ENCODE measurements around the gene BICD2.
A peak's percentile ranks its signal among the peaks of the same experiment; 100 is the strongest.
"Not testable (repeated sequence)": the region's sequence is repeated elsewhere in the genome, so short reads cannot be mapped to it uniquely, and the experiment has no call there.

Gene BICD2

GRCh38 chr9:92764381-92764987 lies at the start of gene BICD2:
Gene BICD2, minus strand, starts transcription at chr9:92764833. Its CDS starts 89 bp downstream, at chr9:92764744.
- DNase-seq (no peak), ATAC-seq (replicated peaks) (no peak)
- peaks cover 0 to 4% of the 10 kb centered on the region in 2 donors for H3K36me3 Mint-ChIP-seq
- H3K27me3 Mint-ChIP-seq, result no peaks in the 10 kb centered on the region
- H3K9me3 Mint-ChIP-seq, result no peaks in the 10 kb centered on the region
- H3K4me1 Mint-ChIP-seq, result peaks cover 47 to 59% of the 10 kb centered on the region in 2 donors
- peak within 1 kb of the TSS; percentile 98 to 99 for H3K4me3 Mint-ChIP-seq
- peak within 1 kb of the TSS; percentile 97 for H3K27ac Mint-ChIP-seq

DNA sequence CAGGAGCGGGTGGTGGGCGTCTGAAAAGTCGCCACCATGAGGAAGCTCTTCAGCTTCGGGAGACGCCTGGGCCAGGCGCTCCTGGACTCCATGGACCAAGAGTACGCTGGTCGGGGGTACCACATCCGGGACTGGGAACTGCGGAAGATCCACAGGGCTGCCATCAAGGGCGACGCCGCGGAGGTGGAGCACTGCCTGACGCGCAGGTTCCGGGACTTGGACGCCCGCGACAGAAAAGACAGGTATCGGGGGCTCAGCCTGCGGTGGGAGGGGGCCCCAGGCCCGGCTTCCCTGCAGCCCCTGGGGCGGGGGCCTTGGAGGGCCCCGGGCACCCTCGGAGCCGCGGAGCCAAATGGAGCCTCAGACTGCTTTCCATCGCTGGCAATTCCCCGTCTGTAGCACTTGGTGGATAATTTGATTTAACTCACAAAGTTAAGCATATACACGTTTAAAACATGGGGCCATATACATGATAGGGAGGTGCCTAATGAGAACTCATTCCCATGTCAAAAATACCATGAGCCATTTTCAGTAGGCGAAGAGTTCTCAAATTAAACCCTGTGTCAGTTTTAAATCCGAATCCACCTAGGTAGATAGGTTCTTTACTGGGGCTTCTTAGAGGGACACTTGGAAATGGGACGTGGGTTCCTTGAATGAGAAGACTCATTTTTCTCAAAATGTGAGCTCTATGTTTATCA lies 45.1 kb upstream of the BICD2 start:
- DNase-seq, result not testable (repeated sequence)

DNA sequence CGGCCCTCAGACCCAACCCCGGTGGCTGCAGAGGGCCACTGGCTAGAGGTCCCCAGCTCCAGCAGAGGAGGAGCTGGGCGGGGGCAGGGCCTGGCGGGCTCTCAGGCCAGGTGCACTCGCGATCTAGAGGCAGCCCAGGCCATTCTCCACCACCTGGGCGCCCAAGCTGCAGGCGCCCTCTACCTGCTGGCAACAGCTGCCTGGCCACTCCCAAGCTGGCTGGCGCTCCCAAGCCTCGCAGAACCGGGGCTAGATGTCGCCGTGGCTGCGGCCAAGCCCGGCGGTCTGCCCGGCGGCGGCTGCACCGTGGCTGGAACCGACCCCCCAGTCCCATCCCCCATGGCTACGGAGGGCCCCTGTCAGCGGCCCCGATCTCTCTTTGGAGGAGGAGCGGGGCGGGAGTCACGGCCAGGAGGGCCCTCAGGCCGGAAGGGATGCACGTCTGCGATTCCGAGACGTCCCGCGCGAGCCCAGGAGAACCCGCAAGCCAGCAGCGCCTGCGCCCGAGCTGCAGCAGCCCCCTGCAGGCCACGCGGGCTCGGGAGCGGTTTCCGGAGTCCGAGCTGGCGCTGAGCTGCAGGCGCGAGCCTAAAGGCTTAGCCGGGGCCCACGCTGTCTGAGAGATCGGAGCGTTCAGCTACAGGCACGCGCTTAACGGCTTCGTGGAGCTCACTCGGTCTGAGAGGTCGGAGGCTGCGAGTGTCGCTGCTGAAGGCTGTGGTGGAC lies 44.3 kb upstream of the BICD2 start:
- H3K27ac Mint-ChIP-seq, result peak overlapping the region; percentile 68

More for the DNA sequence above, 45.1 kb upstream of the BICD2 start:
- H3K36me3 Mint-ChIP-seq; ATAC-seq (replicated peaks); H3K9me3 Mint-ChIP-seq: not testable (repeated sequence)
- peak overlapping the region; percentile 89 for H3K4me3 Mint-ChIP-seq
- peaks cover 7 to 19% of the 10 kb centered on the region in 2 donors for H3K4me1 Mint-ChIP-seq
- H3K27ac Mint-ChIP-seq, result peak overlapping the region; percentile 68
- H3K27me3 Mint-ChIP-seq, result peaks cover 35 to 61% of the 10 kb centered on the region in 2 donors

GRCh38 chr9:92807757-92808725 lies 43.4 kb upstream of the BICD2 start:
- DNase-seq (no peak), ATAC-seq (replicated peaks) (peak; percentile 39 to 40)
- Mint-ChIP-seq H3K36me3 (peaks cover 0 to 1% of the 10 kb centered on the region in 2 donors), H3K4me3 (peak overlapping the region; percentile 89), H3K4me1 (peaks cover 7 to 19% of the 10 kb centered on the region in 2 donors), H3K27ac (no peak overlapping the region), H3K9me3 (no peaks in the 10 kb centered on the region), H3K27me3 (peaks cover 21 to 45% of the 10 kb centered on the region in 2 donors)

More for the DNA sequence above, 44.3 kb upstream of the BICD2 start:
- Mint-ChIP-seq H3K27me3 (peaks cover 28 to 53% of the 10 kb centered on the region in 2 donors), H3K36me3 (peaks cover 0 to 1% of the 10 kb centered on the region in 2 donors), H3K4me3 (peak overlapping the region; percentile 89), H3K9me3 (no peaks in the 10 kb centered on the region), H3K4me1 (peaks cover 7 to 19% of the 10 kb centered on the region in 2 donors)
- DNase-seq (peak; percentile 37), ATAC-seq (replicated peaks) (peak; percentile 71 to 75)

DNA sequence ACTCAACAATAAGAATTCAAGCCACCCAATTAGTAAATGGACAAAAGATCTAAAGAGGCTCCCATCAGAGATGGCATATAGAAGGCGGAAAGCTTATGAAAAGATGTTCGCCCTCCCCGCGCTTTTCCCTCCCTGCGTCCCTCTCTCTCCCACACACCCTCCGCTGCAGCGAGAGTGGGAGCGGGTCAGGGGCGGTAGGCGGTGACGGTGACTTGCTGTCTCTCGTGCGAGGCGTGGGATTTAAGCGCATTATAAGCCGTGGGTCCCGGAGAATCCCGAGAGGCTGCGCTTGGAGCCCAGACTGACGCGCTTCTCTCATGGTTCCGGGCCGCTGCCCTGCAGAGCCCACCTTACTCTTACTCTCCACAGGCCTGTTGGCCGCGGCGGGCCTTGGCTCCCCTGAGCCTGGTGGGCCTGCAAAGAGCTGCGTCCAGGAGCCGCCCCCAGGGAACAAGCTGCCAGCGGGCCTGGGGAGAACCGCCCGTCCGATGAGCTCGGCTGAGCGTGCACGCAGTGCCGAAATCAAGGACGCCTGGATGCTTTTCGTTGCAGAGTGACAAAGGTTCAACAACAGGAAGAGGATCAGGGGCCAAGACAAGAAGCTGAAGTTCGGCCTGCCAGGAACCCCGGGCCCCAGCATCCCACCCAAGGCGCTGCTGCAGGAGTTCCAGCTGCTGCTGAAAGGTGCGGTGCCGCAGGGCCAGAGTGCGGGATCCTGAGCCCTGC lies 42.6 kb upstream of the BICD2 start:
- Mint-ChIP-seq H3K4me1 (peaks cover 7 to 19% of the 10 kb centered on the region in 2 donors), H3K27ac (no peak overlapping the region), H3K27me3 (peaks cover 21 to 43% of the 10 kb centered on the region in 2 donors), H3K9me3 (no peaks in the 10 kb centered on the region), H3K4me3 (peak overlapping the region in 1 of 2 donors; percentile 89), H3K36me3 (peaks cover 0 to 1% of the 10 kb centered on the region in 2 donors)
- ATAC-seq (replicated peaks), result no peak
- no peak for DNase-seq

DNA sequence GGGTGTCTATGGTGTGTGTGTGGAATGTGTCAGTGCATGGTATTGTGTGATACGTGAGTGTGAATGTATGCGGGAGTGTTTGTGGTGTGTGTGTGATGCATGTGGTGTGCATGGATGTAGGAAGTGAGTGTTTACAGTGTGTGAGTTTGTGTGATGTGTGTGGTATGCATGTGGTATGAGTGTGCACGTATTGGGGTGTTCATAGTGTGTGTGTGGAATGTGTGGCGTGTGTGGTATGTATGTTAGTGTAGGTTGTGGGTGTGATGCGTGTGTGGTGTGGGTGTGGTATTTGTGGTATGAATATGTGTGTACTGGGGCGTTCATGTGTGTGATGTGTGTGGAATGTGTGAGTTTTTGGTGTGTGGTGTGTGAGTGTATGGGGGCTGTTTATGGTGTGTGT lies 40.1 kb upstream of the BICD2 start:
- H3K9me3 Mint-ChIP-seq, result no peaks in the 10 kb centered on the region
- H3K4me3 Mint-ChIP-seq, result no peak overlapping the region
- H3K36me3 Mint-ChIP-seq, result peaks cover 0 to 1% of the 10 kb centered on the region in 2 donors
- H3K4me1 Mint-ChIP-seq, result peaks cover 7 to 18% of the 10 kb centered on the region in 2 donors
- H3K27ac Mint-ChIP-seq, result no peak overlapping the region
- DNase-seq, result no peak
- no peak for ATAC-seq (replicated peaks)
- peaks cover 14 to 31% of the 10 kb centered on the region in 2 donors for H3K27me3 Mint-ChIP-seq

DNA sequence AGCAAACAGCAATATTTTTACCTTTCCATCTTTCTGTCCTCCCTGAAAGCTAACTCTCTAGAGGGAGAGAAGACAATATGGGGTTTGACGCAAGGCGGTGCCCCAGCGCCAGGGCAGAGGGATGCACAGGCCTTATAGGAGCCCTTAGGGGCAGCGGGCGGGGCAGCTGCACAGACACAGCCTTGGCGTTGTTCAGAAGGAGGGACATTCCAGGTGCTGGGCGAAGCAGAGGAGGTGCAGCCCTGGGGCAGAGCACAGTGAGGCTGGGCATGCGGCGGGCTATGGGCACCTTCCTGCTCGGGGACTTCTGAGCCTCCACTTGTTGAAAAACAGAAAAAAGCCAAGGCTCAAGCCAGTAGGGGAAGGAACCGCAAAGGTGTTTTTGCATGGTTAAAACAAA lies 33.7 kb upstream of the BICD2 start:
- Mint-ChIP-seq H3K4me3 (no peak overlapping the region), H3K9me3 (no peaks in the 10 kb centered on the region), H3K27me3 (peaks cover 32 to 50% of the 10 kb centered on the region in 2 donors), H3K36me3 (no peaks in the 10 kb centered on the region), H3K4me1 (no peaks in the 10 kb centered on the region), H3K27ac (no peak overlapping the region)
- no peak for ATAC-seq (replicated peaks)
- DNase-seq, result no peak

GRCh38 chr9:92796337-92796804 lies 31.7 kb upstream of the BICD2 start:
- ATAC-seq (replicated peaks); H3K4me1 Mint-ChIP-seq; DNase-seq; H3K27ac Mint-ChIP-seq; H3K4me3 Mint-ChIP-seq; H3K36me3 Mint-ChIP-seq; H3K9me3 Mint-ChIP-seq: not testable (repeated sequence)
- H3K27me3 Mint-ChIP-seq, result peaks cover 34 to 58% of the 10 kb centered on the region in 2 donors

DNA sequence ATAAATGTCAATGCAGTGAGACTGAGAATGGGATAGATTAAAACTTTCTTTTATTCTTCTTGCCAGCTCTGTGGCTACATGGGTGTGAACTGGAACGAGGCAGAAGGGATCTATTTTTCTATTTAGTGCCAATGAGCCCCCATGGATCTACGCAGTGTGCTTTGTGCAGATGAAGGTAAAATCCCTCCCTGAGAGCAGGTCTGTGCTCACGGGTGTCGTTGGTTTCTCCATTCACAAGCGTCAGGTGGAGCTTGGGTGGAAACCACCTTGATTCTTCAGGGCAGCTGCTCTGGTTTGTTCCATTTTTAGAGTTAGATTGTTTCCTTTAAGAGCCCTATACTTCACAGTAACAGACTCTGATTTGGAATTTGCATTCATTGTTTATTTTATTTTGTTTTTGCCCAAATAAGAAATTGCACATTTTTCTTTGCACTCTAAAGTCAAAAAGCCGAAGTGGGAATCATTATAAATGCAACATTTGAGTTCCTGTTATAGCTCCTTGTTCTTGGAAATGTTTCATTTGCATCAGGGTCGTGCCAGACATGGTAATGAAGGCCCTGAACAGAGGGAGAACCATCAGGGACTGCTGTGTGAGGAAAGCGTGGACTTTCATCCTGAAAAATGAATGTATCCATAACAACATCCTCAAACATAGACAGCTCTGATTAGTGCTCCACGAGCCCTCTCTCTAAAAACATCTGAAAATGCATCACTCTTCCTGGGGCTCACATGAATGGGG lies 31.1 kb upstream of the BICD2 start:
- Mint-ChIP-seq H3K9me3 (no peaks in the 10 kb centered on the region), H3K4me1 (peaks cover 2 to 6% of the 10 kb centered on the region in 2 donors), H3K27me3 (peaks cover 37 to 64% of the 10 kb centered on the region in 2 donors), H3K4me3 (no peak overlapping the region), H3K27ac (no peak overlapping the region), H3K36me3 (no peaks in the 10 kb centered on the region)
- ATAC-seq (replicated peaks) (no peak), DNase-seq (no peak)

DNA sequence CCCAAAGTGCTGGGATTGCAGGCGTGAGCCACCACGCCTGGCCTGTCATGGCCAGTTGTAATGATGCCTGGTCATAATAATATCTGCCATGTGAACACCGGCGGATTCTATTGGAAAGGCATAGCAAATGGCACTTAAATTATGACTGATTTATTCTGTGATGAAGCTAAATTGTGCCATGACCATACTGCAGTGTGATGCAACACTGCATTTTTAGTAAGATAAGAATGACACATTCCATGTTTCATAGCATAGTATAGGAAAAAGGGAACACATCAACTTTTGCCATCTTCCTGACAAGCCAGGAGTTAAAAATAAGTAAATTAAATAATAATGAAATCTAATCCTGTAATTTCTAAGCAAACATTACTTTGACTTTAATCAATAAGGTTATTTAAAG lies 30.4 kb upstream of the BICD2 start:
- ATAC-seq (replicated peaks), result no peak
- Mint-ChIP-seq H3K27me3 (peaks cover 37 to 65% of the 10 kb centered on the region in 2 donors), H3K36me3 (no peaks in the 10 kb centered on the region), H3K4me3 (no peak overlapping the region), H3K9me3 (no peaks in the 10 kb centered on the region), H3K27ac (no peak overlapping the region), H3K4me1 (peaks cover 7 to 11% of the 10 kb centered on the region in 2 donors)
- no peak for DNase-seq

DNA sequence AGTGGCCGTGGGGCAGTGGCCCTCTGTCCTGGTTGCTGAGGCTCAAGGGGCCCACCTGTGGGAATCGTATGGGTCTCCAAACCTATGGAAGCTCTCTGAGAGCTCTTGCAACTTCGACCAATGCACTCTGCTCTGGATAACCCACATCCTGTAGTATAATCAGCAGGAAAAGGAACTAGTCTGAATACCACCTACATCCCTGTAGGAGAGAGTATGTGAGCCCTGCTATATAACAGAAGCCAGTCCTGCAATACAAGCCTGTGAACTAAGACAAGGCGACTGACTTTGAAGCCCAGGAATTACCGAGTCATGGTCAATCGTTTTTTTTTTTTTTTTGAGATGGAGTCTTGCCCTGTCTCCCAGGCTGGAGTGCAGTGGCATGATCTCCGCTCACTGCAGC lies 29.8 kb upstream of the BICD2 start:
- Mint-ChIP-seq H3K27ac (no peak overlapping the region), H3K4me1 (peaks cover 7 to 11% of the 10 kb centered on the region in 2 donors), H3K36me3 (no peaks in the 10 kb centered on the region), H3K4me3 (no peak overlapping the region), H3K9me3 (no peaks in the 10 kb centered on the region), H3K27me3 (peaks cover 36 to 62% of the 10 kb centered on the region in 2 donors)
- DNase-seq (no peak), ATAC-seq (replicated peaks) (no peak)

All from stimulated activated naive B cell treated with anti-CD40 and anti-IgM and Interleukin-4, amounts not matched to agents 10 μg/mL and 1 μg/mL and 100 μg/mL, for 72 hours (primary cell).